Naive thymus-derived CD4-positive, alpha-beta T cell (primary cell): ENCODE measurements around the gene FMNL2. TPM values are rescaled to one million over a fixed set of nuclear protein-coding genes. Genes with fewer than 3 reads are reported as not detected.

ENCODE experiments used
- ATAC-seq: fragments of 150-1000 bp; cut with Tn5 transposase; 2 replicates; pipeline ENCODE4 v1.10.0; 2021; ENCODE audit warnings: mild to moderate bottlenecking, moderate library complexity
- CTCF ChIA-PET: fragments of 350-600 bp; sonication (Branson Sonifier 250); formaldehyde crosslinking; loops from one replicate; lab custom pipeline; 2021; ENCODE audit warnings: antibody characterized with exemption; lab: Charles Lee
- POLR2A ChIA-PET: fragments of 350-600 bp; sonication (Branson Sonifier 250); formaldehyde crosslinking; loops from one replicate; lab custom pipeline; 2021; ENCODE audit warnings: antibody characterized with exemption, inconsistent platforms; lab: Charles Lee
- DNase-seq, 9 donors: peaks; one replicate each; pipeline versions ENCODE4 v3.0.0 to v3.0.0-alpha.2; 2020 to 2022; ENCODE audit warnings: mixed read lengths in 1 of 9
- H3K27ac ChIP-seq: one replicate; pipeline ENCODE4 v1.7.0; 2013; ENCODE audit warnings: mild to moderate bottlenecking, low read depth, low read length, moderate library complexity
- H3K27me3 ChIP-seq, 2 donors: one replicate each; pipeline ENCODE4 v1.7.0; 2013; ENCODE audit warnings: low read length in 2 of 2, mild to moderate bottlenecking in 2 of 2, moderate library complexity in 2 of 2; ENCODE audit not compliant: control insufficient read depth in 2 of 2, insufficient read depth in 2 of 2
- H3K36me3 ChIP-seq, 3 experiments: 1 replicate in 2 of 3; 2 replicates in 1 of 3; pipeline ENCODE4 v1.7.0; 2013; ENCODE audit warnings: low read length in 3 of 3, mild to moderate bottlenecking in 3 of 3, moderate library complexity in 1 of 3; ENCODE audit not compliant: insufficient read depth in 3 of 3, control insufficient read depth in 2 of 3
- H3K4me1 ChIP-seq, 2 donors: one replicate each; pipeline ENCODE4 v1.7.0; 2013; ENCODE audit warnings: low read length in 2 of 2, mild to moderate bottlenecking in 2 of 2, moderate library complexity in 1 of 2; ENCODE audit not compliant: control insufficient read depth in 2 of 2, insufficient read depth in 2 of 2
- H3K4me3 ChIP-seq: 2 replicates; pipeline ENCODE4 v1.7.0; 2013; ENCODE audit warnings: mild to moderate bottlenecking, low read length
- H3K9me3 ChIP-seq, 3 experiments: 1 replicate in 2 of 3; 2 replicates in 1 of 3; pipeline ENCODE4 v1.7.0; 2013; ENCODE audit warnings: low read length in 3 of 3; ENCODE audit not compliant: control insufficient read depth in 2 of 3
- H3K27ac Mint-ChIP-seq, 9 donors: one replicate each; pipeline ENCODE4 v1.8.0; 2020 to 2022; ENCODE audit warnings: mixed read lengths in 9 of 9, mild to moderate bottlenecking in 8 of 9, moderate library complexity in 5 of 9, inconsistent platforms in 2 of 9
- H3K27me3 Mint-ChIP-seq, 5 donors: one replicate each; pipeline ENCODE4 v1.8.0; 2021 to 2022; ENCODE audit warnings: mixed read lengths in 5 of 5, mild to moderate bottlenecking in 1 of 5
- H3K36me3 Mint-ChIP-seq, 5 donors: one replicate each; pipeline ENCODE4 v1.8.0; 2020 to 2022; ENCODE audit warnings: mixed read lengths in 5 of 5, mild to moderate bottlenecking in 3 of 5, inconsistent platforms in 1 of 5
- H3K4me1 Mint-ChIP-seq, 7 donors: one replicate each; pipeline ENCODE4 v1.8.0; 2020 to 2022; ENCODE audit warnings: mixed read lengths in 7 of 7, mild to moderate bottlenecking in 3 of 7, inconsistent platforms in 1 of 7
- H3K4me3 Mint-ChIP-seq, 10 donors: one replicate each; pipeline ENCODE4 v1.8.0; 2020 to 2022; ENCODE audit warnings: mild to moderate bottlenecking in 10 of 10, mixed read lengths in 10 of 10, moderate library complexity in 6 of 10, inconsistent platforms in 2 of 10
- H3K9me3 Mint-ChIP-seq, 11 donors: one replicate each; pipeline ENCODE4 v1.8.0; 2020 to 2022; ENCODE audit warnings: mixed read lengths in 11 of 11, mild to moderate bottlenecking in 4 of 11, inconsistent platforms in 1 of 11, moderate library complexity in 1 of 11
- intact Hi-C, 2 donors: fragments of 100-400 bp; cut with micrococcal nuclease; formaldehyde crosslinking; loops; one replicate each; pipeline ENCODE4 v1.15.1; 2023
- polyA plus RNA-seq, 2 donors: library from polyadenylated mRNA; unstranded; fragments of 300-500 nt; fragmentation: Illumina TruSeq; gene quantifications; one replicate each; pipeline ENCODE4 v1.2.3, GENCODE V29; 2021
- total RNA-seq, 6 experiments: library from RNA in 5 of 6; stranded (reverse) in 5 of 6; gene quantifications; 1 replicate in 5 of 6; 2 replicates in 1 of 6; pipeline ENCODE4 v1.2.3 and lab custom pipeline; 2021 to 2026

Gene FMNL2
- total and polyA plus RNA-seq, 7 experiments from 2014 or later, result 0.16 to 2.7 (median 1.2) TPM

DNA sequence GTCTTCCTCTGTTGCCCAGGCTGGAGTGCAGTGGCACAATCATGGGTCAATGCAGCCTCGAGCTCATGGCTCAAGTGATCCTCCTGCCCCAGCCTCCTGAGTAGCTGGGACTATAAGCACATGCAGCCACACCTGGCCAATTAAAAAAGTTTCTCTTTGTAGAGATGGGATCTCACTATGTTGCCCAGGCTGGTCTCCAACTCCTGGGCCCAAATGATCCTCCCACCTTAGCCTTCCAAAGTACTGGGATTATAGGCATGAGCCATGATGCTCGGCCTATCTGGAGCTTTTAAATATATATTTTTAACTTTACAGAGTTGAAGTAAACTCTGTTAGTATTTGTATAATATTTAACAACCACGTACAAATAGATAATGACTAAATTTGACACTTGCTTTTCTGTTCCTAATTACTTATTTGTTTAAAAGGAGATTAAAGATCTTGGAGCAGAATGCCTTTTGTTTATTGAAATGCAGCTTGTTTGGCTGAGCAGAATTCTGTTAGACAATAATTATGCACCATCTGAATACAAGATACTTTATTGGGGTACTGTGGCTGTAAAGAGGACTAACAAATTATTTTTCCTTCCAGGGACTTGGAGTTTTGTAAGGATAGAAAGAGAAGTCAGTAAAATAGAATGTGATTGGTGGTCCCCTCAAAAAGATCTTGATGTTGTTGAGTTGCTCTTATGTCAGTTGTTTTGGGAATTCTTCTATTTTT, 175.0 kb downstream of the FMNL2 start:
- ChIA-PET CTCF (no interaction called here), POLR2A (no interaction called here)
- intact Hi-C loops, result no loop called here
- no peak for DNase-seq
- no peaks in the 10 kb centered on the region for H3K36me3 ChIP-seq
- no peaks in the 10 kb centered on the region for H3K9me3 ChIP-seq
- peaks cover 0 to 12% (median 6%) of the 10 kb centered on the region in 5 donors for H3K27me3 Mint-ChIP-seq
- H3K4me3 ChIP-seq, result no peak overlapping the region
- no peak for ATAC-seq
- no peak overlapping the region for H3K27ac ChIP-seq
- no peaks in the 10 kb centered on the region for H3K4me1 ChIP-seq
- no peak overlapping the region for H3K4me3 Mint-ChIP-seq
- peaks cover 0 to 11% (median 0%) of the 10 kb centered on the region in 7 donors for H3K4me1 Mint-ChIP-seq
- no peaks in the 10 kb centered on the region for H3K36me3 Mint-ChIP-seq
- no peaks in the 10 kb centered on the region for H3K27me3 ChIP-seq
- no peak overlapping the region for H3K27ac Mint-ChIP-seq
- H3K9me3 Mint-ChIP-seq, result peaks cover 0 to 2% (median 0%) of the 10 kb centered on the region in 11 donors

- Histone ChIP-seq H3K27me3 (peaks cover 0 to under 1% of the 10 kb centered on the region in 2 donors), H3K9me3 (no peaks in the 10 kb centered on the region), H3K4me1 (no peaks in the 10 kb centered on the region), H3K27ac (no peak overlapping the region), H3K36me3 (no peaks in the 10 kb centered on the region), H3K4me3 (no peak overlapping the region)
- ATAC-seq (no peak), DNase-seq (no peak)
- H3K4me3 Mint-ChIP-seq, result no peak overlapping the region
- H3K36me3 Mint-ChIP-seq, result no peaks in the 10 kb centered on the region
- ChIA-PET POLR2A (no interaction called here), CTCF (no interaction called here)
- H3K9me3 Mint-ChIP-seq, result peaks cover 0 to 2% (median 0%) of the 10 kb centered on the region in 11 donors
- peaks cover 0 to 11% (median 0%) of the 10 kb centered on the region in 7 donors for H3K4me1 Mint-ChIP-seq
- intact Hi-C loops, result no loop called here
- no peak overlapping the region for H3K27ac Mint-ChIP-seq
- H3K27me3 Mint-ChIP-seq, result peaks cover 0 to 12% (median 6%) of the 10 kb centered on the region in 5 donors
Measured at GRCh38 chr2:152510621-152511020, 175.6 kb downstream of the FMNL2 start.

GRCh38 chr2:152511981-152512380, 177.0 kb downstream of the FMNL2 start:
- POLR2A ChIA-PET, result no interaction called here
- no peaks in the 10 kb centered on the region for H3K36me3 Mint-ChIP-seq
- Histone ChIP-seq H3K4me3 (no peak overlapping the region), H3K4me1 (no peaks in the 10 kb centered on the region), H3K36me3 (no peaks in the 10 kb centered on the region), H3K27me3 (peaks cover 0 to 3% of the 10 kb centered on the region in 2 donors), H3K27ac (no peak overlapping the region), H3K9me3 (no peaks in the 10 kb centered on the region)
- ATAC-seq (no peak), DNase-seq (no peak)
- H3K9me3 Mint-ChIP-seq, result peaks cover 0 to 2% (median 0%) of the 10 kb centered on the region in 11 donors
- H3K27ac Mint-ChIP-seq, result no peak overlapping the region
- H3K27me3 Mint-ChIP-seq, result peaks cover 0 to 16% (median 6%) of the 10 kb centered on the region in 5 donors
- H3K4me1 Mint-ChIP-seq, result peaks cover 0 to 6% (median 0%) of the 10 kb centered on the region in 7 donors
- intact Hi-C loops, result no loop called here
- H3K4me3 Mint-ChIP-seq, result no peak overlapping the region
- CTCF ChIA-PET, result no interaction called here

- peaks cover 0 to 3% of the 10 kb centered on the region in 2 donors for H3K27me3 ChIP-seq
- H3K9me3 ChIP-seq, result no peaks in the 10 kb centered on the region
- intact Hi-C loops, result no loop called here
- no peak for ATAC-seq
- Mint-ChIP-seq H3K9me3 (peaks cover 0 to 2% (median 0%) of the 10 kb centered on the region in 11 donors), H3K4me3 (no peak overlapping the region), H3K4me1 (no peaks in the 10 kb centered on the region), H3K27ac (no peak overlapping the region), H3K36me3 (no peaks in the 10 kb centered on the region), H3K27me3 (peaks cover 6 to 16% (median 12%) of the 10 kb centered on the region in 5 donors)
- no peaks in the 10 kb centered on the region for H3K36me3 ChIP-seq
- ChIA-PET POLR2A (no interaction called here), CTCF (no interaction called here)
- H3K4me3 ChIP-seq, result no peak overlapping the region
- H3K4me1 ChIP-seq, result no peaks in the 10 kb centered on the region
- no peak for DNase-seq
- H3K27ac ChIP-seq, result no peak overlapping the region
Measured at GRCh38 chr2:152513029-152513428, 178.1 kb downstream of the FMNL2 start.

DNA sequence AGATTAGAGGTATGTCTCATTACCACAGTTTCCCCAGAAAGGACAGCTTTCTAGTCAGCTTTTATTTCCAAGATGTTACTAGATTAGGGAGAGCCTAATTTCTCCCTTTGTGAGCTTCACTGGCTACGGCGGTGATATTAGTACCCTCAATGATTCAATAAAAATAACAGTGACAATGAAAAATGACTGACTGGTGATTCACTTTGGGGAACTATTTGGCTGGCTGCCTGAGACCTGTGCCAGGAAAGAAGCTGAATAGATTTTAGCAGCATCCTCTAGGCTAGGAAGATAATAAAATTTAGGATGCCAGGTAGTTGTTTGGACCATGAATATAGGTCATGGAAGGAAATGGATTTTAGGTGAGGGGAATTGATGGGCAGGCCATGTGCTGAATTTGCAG, 178.7 kb downstream of the FMNL2 start:
- ChIA-PET POLR2A (no interaction called here), CTCF (no interaction called here)

DNA sequence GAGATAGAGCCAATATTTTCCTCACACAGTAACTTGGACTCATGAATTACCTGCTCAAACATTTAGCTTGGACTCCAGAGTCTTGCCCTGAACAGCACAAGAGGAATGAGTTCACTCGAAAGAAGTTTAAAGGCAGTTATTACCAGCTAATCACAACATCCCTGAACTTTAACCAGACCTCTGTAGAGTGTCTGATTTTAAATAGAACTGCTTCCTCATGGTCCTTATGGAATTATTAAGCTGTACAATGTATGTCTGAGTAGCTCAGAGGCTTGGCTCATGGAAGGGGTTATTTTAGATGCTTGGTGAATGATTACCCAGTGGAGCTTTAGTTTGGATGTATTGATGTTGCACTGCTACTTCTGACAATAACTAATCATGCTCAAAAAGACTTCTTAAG, 183.1 kb downstream of the FMNL2 start:
- Histone ChIP-seq H3K27me3 (peaks cover 0 to 3% of the 10 kb centered on the region in 2 donors), H3K27ac (no peak overlapping the region), H3K9me3 (no peaks in the 10 kb centered on the region), H3K4me3 (no peak overlapping the region), H3K36me3 (no peaks in the 10 kb centered on the region), H3K4me1 (no peaks in the 10 kb centered on the region)
- no peaks in the 10 kb centered on the region for H3K36me3 Mint-ChIP-seq
- no peak overlapping the region for H3K4me3 Mint-ChIP-seq
- ChIA-PET CTCF (no interaction called here), POLR2A (no interaction called here)
- H3K27ac Mint-ChIP-seq, result no peak overlapping the region
- H3K4me1 Mint-ChIP-seq, result no peaks in the 10 kb centered on the region
- peaks cover 11 to 23% (median 15%) of the 10 kb centered on the region in 5 donors for H3K27me3 Mint-ChIP-seq
- intact Hi-C loops, result no loop called here
- no peak for ATAC-seq
- no peak for DNase-seq
- no peaks in the 10 kb centered on the region for H3K9me3 Mint-ChIP-seq

More for the DNA sequence above, 178.7 kb downstream of the FMNL2 start:
- Histone ChIP-seq H3K9me3 (no peaks in the 10 kb centered on the region), H3K36me3 (no peaks in the 10 kb centered on the region), H3K4me1 (no peaks in the 10 kb centered on the region), H3K4me3 (no peak overlapping the region), H3K27ac (no peak overlapping the region), H3K27me3 (peaks cover 0 to 3% of the 10 kb centered on the region in 2 donors)
- intact Hi-C loops, result no loop called here
- Mint-ChIP-seq H3K27me3 (peaks cover 6 to 21% (median 14%) of the 10 kb centered on the region in 5 donors), H3K9me3 (peaks cover 0 to 2% (median 0%) of the 10 kb centered on the region in 11 donors), H3K27ac (no peak overlapping the region), H3K36me3 (no peaks in the 10 kb centered on the region), H3K4me3 (no peak overlapping the region), H3K4me1 (no peaks in the 10 kb centered on the region)
- no peak for DNase-seq
- no peak for ATAC-seq
